ENCODE measurements around the gene APOL2. TPM values are rescaled to one million over a fixed set of nuclear protein-coding genes. Genes with fewer than 3 reads are reported as not detected.
A peak's percentile ranks its signal among the peaks of the same experiment; 100 is the strongest.
"Not testable (repeated sequence)": the region's sequence is repeated elsewhere in the genome, so short reads cannot be mapped to it uniquely, and the experiment has no call there.

Gene APOL2
- total RNA-seq, 4 donors from 2014 or later = 15.6 to 96.2 (median 60.3) TPM

- Histone ChIP-seq H3K4me3 (no peak overlapping the region), H3K36me3 (no peaks in the 10 kb centered on the region), H3K27me3 (no peaks in the 10 kb centered on the region), H3K27ac (no peak overlapping the region), H3K9me3 (no peaks in the 10 kb centered on the region), H3K4me1 (no peaks in the 10 kb centered on the region)
- intact Hi-C loops (cut with DNase I; ENCODE audit: low total_unique reads) = no loop called here
- TF ChIP-seq CTCF (IDR thresholded peaks at IDR 0.05) (no peak), POLR2A (IDR thresholded peaks at IDR 0.05) (no peak)
- no peak for DNase-seq
Observed at GRCh38 chr22:36204632-36205015, 34.7 kb downstream of the APOL2 start.

GRCh38 chr22:36204001-36204631 lies 35.2 kb downstream of the APOL2 start:
- no peak for TF ChIP-seq CTCF (IDR thresholded peaks at IDR 0.05)
- no peak for TF ChIP-seq POLR2A (IDR thresholded peaks at IDR 0.05)
- no peaks in the 10 kb centered on the region for H3K9me3 ChIP-seq
- H3K4me1 ChIP-seq = no peaks in the 10 kb centered on the region
- no peak overlapping the region for H3K27ac ChIP-seq
- H3K4me3 ChIP-seq = no peak overlapping the region
- no peaks in the 10 kb centered on the region for H3K36me3 ChIP-seq
- no peaks in the 10 kb centered on the region for H3K27me3 ChIP-seq
- DNase-seq = no peak
- intact Hi-C loops (cut with DNase I; ENCODE audit: low total_unique reads) = no loop called here

GRCh38 chr22:36203441-36203840 lies 35.9 kb downstream of the APOL2 start:
- H3K9me3 ChIP-seq; intact Hi-C loops (cut with DNase I; ENCODE audit: low total_unique reads); H3K27ac ChIP-seq: not testable (repeated sequence)

GRCh38 chr22:36202906-36203305 lies 36.4 kb downstream of the APOL2 start:
- intact Hi-C loops (cut with DNase I; ENCODE audit: low total_unique reads); H3K36me3 ChIP-seq; H3K4me3 ChIP-seq; H3K9me3 ChIP-seq; DNase-seq; H3K27me3 ChIP-seq; H3K27ac ChIP-seq; H3K4me1 ChIP-seq: not testable (repeated sequence)

More at GRCh38 chr22:36203441-36203840, 35.9 kb downstream of the APOL2 start:
- H3K4me1 ChIP-seq, DNase-seq, H3K4me3 ChIP-seq, H3K27me3 ChIP-seq, H3K36me3 ChIP-seq: not testable (repeated sequence)

- Histone ChIP-seq H3K27me3 (no peaks in the 10 kb centered on the region), H3K4me3 (no peak within 1 kb of the TSS), H3K27ac (no peak within 1 kb of the TSS), H3K9me3 (no peaks in the 10 kb centered on the region), H3K36me3 (no peaks in the 10 kb centered on the region), H3K4me1 (peaks cover 5 to 7% of the 10 kb centered on the region in 2 donors)
- peak in 1 of 2 donors; percentile 24 for TF ChIP-seq POLR2A (IDR thresholded peaks at IDR 0.05)
- TF ChIP-seq CTCF (IDR thresholded peaks at IDR 0.05) = no peak
- peak; percentile 75 to 84 for DNase-seq
- intact Hi-C loops (cut with DNase I; ENCODE audit: low total_unique reads) = no loop called here
Observed at GRCh38 chr22:36201630-36202319, 37.6 kb downstream of the APOL2 start, which contains the start of gene APOL4. Gene APOL4 (minus strand): TSS chr22:36201809. CDS start chr22:36201734, 75 bp downstream.

- not testable (repeated sequence) for DNase-seq
Observed at GRCh38 chr22:36201025-36201424, 38.3 kb downstream of the APOL2 start.

More at GRCh38 chr22:36201025-36201424, 38.3 kb downstream of the APOL2 start:
- H3K27me3 ChIP-seq; H3K36me3 ChIP-seq; H3K27ac ChIP-seq; H3K4me3 ChIP-seq; H3K9me3 ChIP-seq; intact Hi-C loops (cut with DNase I; ENCODE audit: low total_unique reads): not testable (repeated sequence)
- H3K4me1 ChIP-seq = peaks cover 5 to 12% of the 10 kb centered on the region in 2 donors

All from uterus (tissue), 4 donors.